GM18499 (cell line): ENCODE results near the gene LRRC31.
A peak's percentile ranks its signal among the peaks of the same experiment; 100 is the strongest.

Experiments
- ATAC-seq: cut with Tn5 transposase; IDR thresholded peaks from one replicate; pipeline ENCODE4 v1.9.1; 2021; ENCODE audit warnings: moderate number of reproducible peaks; ENCODE audit not compliant: insufficient read depth, unreplicated experiment

LRRC31 gene

DNA sequence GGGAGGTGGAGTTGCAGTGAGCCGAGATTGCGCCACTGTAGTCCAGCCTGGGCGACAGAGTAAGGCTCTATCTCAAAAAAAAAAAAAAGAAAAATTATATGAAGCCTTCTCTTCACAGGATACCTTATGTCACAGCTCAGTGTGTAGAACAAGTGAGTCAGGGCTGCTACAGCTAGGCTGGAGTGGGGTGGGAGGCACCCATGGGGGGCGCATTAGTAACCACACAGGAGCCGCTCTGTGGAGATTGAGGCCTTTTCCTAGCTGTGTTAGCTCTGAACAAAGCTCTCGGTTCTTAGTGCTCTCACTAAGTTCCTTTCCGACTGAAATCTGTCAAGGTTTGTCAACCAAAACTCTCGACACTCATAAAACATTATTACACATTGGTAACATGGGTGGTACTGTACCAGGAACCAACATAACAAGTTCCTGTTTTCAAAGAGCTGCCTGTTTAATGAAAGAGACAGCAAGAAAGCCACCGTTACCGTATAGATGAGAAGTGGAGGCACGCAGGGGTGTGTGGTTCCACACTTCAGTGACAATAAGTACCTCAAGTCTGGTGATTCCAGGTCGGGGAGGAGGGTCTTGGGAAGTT lies 4.5 kb downstream of the LRRC31 start:
- ATAC-seq, result no peak

- ATAC-seq, result no peak
These were observed 5.5 kb downstream of the LRRC31 start for GRCh38 chr3:169864270-169864669.

DNA sequence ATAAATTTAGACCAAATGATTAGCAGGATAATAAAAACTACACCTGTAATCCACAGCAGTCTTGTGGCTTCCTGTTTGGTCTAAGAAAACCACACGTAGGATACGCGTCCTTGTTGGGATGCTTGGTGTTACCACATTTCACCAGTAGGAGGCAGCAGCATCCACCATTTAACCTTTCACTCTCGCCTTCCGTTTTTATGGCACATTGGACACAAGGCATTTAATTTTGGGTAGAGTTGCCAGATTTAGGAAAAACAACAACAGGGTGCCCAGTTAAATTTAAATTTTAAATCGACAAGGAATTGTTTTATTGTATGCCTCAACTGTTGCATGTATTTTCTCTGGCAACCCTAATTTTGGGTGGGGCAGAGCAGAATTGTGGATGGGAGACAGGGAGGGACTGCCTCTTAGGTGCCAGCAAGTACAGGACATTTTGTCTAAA lies 6.3 kb downstream of the LRRC31 start:
- no peak for ATAC-seq

DNA sequence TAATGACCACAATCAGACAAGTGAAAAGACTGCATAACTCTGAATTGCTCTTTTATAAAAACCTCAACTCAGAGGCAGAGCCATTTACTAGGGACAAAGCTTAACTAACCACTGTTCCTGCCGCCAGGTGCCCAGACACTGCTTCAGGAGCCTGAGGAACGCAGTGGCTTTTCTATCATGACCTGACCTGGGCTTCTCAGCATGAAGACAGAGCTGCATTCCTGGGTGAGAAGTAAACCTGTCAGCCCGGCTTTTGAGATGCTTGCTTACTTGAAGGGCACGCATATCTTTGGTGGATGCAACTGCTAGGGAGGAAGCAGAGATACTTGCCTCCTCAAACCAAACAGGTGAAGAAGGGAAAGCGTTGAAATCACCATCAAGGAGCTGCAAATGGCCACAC lies 7.9 kb downstream of the LRRC31 start:
- ATAC-seq, result no peak

DNA sequence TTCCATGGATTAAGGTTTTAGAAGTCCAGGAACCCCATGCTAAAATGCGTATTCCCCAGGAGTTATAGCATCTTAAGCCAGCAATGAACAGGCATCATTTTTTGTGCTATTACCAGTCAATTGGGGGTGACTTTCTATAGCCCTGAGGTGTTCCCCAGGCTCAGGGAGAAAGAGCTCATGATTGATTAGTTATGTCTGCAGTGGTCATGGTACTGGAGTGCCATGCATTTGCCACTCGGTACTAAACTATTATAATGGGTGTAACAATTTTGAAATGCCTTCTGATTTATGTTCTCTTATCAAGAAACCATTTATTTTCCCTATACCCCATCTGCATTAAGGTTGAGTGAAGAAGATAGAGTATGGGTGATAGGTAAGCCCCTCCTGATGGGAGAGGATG lies 11.9 kb downstream of the LRRC31 start:
- ATAC-seq, result no peak

DNA sequence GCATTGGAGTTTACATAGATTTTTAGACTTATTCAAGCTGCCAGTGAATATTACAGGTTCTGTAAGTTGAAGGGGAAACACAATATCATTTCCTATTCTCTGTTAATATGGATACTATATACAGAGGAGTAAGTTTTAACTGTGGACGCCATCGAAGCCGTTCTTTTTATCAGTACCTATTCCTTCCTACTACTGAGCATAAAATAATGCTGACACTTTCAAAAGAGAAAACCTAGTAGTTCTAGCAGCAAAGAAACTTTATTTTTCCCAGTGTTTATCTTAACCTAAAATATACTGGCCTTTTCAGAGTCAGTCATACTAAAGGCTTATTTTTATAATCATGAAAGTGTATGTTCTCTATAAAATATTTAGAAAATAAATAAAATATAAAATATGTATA lies 14.2 kb downstream of the LRRC31 start:
- ATAC-seq, result no peak

DNA sequence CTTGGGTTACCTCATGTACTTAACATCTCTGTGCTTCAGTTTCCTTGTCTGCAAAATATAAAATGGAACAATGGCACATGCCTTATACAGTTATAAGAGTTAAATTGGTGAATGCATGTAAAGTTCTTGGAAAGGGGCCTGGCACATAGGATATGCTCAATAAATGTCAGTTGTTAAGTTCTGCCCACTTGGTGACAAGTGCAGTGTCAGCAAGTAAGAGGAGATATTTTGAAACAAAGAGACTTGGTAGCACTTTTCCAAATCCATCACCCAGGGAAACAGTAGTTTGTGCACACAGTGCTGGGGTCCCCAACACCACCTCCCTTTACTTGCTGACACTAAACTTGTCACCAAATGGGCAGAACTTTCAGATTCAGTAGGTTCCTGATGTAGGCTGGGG lies 19.1 kb downstream of the LRRC31 start:
- no peak for ATAC-seq

- no peak for ATAC-seq
These were observed 21.0 kb downstream of the LRRC31 start for GRCh38 chr3:169848741-169849140.

DNA sequence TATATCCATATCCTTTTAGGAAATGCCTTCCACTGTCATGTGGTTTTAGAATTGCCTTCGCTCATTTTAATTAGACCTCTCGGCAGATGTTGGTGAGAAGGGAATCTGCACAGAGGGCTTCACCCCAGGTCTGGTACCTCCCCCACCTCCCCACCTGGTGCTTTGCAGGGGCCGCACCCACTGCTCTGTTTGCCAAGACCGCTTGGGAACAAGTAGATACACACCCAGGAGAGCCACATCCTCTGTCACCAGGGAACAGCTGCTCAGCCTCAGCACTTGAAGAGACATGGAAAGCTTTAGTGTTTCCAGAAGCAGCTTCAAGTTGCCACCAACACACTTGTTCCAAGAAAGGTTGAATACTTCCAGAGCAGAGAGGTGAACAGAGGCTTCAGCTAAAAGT lies 21.8 kb downstream of the LRRC31 start:
- no peak for ATAC-seq

- ATAC-seq, result peak; percentile 93
These were observed 23.1 kb downstream of the LRRC31 start for GRCh38 chr3:169846458-169847193.

GRCh38 chr3:169842960-169843359 lies 26.8 kb downstream of the LRRC31 start:
- no peak for ATAC-seq

DNA sequence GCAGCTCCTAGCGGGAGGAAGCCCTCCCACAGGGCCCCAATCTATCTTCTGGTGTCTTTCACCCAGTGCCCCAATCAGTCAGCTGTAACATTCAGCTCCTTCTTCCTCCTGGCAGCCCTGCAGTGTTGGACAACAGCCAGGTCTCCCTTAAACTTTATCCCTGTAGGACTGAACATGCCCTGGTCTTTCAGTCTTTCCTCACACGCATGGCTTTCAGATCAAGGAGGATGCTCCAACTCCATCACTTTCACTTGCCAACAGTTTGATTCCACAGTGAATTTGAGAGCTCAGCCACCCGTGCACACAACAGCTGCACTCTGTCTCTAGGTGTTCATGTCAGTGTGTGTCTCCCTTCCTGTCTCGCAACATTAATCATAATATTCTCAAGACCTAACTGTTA lies 28.6 kb downstream of the LRRC31 start:
- no peak for ATAC-seq

- ATAC-seq, result no peak
These were observed 31.2 kb downstream of the LRRC31 start for GRCh38 chr3:169838511-169839030.

GRCh38 chr3:169836942-169837275 lies 32.8 kb downstream of the LRRC31 start:
- no peak for ATAC-seq

DNA sequence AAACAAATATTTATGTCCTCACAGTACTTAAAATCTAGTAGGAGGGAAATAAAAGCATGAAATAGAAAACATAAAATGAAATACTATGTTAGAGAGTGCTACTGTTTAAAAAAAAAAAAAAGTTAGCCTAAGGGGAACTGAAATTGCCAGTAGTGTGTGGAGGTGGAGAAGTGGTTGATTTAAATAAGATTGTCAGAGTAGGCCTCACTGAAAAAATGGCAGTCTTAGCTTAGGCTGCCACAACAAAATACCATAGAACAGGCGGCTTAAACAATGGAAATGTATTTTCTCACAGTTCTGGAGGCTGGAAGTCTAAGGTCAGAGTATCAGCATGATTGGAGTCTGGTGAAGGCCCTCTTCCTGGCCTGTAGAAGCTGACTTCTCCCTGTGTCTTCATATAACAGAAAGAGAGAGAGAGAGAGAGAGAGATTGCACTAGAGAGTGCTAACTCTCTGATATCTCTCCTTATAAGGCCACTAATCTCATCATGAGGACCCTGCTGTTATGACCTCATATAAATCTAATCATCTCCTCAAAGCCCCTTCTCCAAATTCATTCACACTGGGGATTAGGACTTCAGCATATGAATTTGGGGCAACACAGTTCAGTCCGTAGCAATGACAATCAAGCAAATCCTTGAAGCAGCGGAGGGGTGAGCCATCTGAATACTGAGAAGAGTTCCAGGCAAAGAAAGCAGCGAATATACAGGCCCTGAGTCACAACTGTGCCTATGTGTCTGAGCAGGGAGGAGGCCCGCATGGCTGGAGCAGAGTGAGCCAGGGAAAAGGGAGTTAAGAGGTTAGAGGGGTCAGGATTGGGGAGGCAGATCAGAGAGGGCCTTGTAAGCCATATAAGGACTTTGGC lies 33.4 kb downstream of the LRRC31 start:
- ATAC-seq, result peak; percentile 71

- no peak for ATAC-seq
These were observed 34.2 kb downstream of the LRRC31 start for GRCh38 chr3:169835533-169835932.

DNA sequence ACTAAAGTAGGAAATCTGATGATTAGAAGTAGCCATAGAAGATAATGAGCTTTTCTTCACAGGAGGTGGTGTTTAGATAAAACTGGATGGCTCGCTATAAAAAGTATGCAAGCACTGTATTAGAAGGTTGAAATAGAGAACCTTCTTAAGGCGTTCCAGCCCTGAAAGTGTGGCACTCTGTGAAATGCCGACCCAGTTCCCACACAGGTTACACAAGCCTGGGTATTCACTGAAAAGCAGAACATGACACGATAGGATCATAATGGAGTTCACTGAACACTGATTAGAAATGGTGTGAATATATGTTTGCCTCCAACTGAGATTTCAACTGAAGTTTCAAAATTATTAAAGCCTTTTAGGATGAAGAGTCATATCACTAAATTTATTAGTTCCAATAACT lies 42.0 kb downstream of the LRRC31 start:
- ATAC-seq, result no peak

DNA sequence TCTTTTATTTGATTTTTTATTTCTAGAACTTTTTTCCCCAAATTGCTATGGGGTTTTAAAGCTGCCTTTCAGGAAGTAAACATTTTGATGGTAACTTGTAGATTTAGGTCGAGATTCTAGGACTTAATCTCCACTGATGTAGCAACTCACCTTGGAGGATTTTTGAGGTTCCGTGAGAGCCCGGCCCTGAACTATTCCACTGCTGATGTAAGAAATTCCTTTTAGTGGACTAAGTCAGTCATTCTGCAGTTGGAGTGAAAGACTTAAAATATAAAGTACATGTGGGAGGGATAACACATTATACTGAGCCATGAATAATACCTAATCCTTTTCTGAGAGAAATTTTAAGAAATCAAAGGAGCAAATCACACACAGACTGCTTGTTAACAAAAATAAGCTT lies 44.4 kb downstream of the LRRC31 start:
- no peak for ATAC-seq

DNA sequence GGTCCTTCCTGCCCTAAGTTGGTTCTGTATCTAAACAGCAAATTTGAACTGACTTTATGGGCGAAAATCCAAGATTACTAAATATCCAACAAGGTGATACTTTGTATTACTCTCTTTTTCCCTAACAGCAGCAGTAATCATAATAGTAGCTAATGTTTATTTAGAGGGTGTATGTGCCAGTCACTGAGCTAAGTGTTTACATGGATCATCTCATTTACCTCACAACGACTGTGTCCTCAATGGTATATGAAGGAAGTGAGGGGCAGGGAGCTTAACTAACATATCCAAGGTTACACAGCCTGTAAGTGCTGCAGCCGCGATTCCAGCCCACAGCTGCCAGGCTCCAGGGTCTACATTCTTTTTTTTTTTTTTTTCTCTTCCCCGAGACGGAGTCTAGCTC lies 46.8 kb downstream of the LRRC31 start:
- ATAC-seq, result no peak

GRCh38 chr3:169822540-169822939 lies 47.2 kb downstream of the LRRC31 start:
- ATAC-seq, result no peak

GRCh38 chr3:169822091-169822490 lies 47.6 kb downstream of the LRRC31 start:
- no peak for ATAC-seq
